KMS-11 (cell line): ENCODE results near the gene BAIAP2L2.

Experiments
- H2AFZ ChIP-seq: fragments of 200-600 bp; sonication (generic); 2 replicates; pipeline ENCODE4 v1.6.1; 2016; ENCODE audit warnings: antibody characterized with exemption, mixed run types, low read depth
- H3K27ac ChIP-seq: fragments of 200-600 bp; sonication (generic); 2 replicates; pipeline ENCODE4 v1.6.1; 2016; ENCODE audit warnings: mild to moderate bottlenecking, mixed run types
- H3K27me3 ChIP-seq: fragments of 200-600 bp; sonication (generic); 2 replicates; pipeline ENCODE4 v1.6.1; 2017; ENCODE audit warnings: mild to moderate bottlenecking, low read depth, mixed run types, moderate library complexity; ENCODE audit not compliant: insufficient read depth
- H3K36me3 ChIP-seq: fragments of 200-600 bp; sonication (generic); 2 replicates; pipeline ENCODE4 v1.6.1; 2017; ENCODE audit warnings: mild to moderate bottlenecking, mixed run types; ENCODE audit not compliant: insufficient read depth
- H3K4me1 ChIP-seq: fragments of 200-600 bp; sonication (generic); 2 replicates; pipeline ENCODE4 v1.6.1; 2016; ENCODE audit warnings: mild to moderate bottlenecking, low read depth, mixed run types; ENCODE audit not compliant: poor library complexity, severe bottlenecking
- H3K4me2 ChIP-seq: fragments of 200-600 bp; sonication (generic); 2 replicates; pipeline ENCODE4 v1.7.0; 2016; ENCODE audit warnings: mild to moderate bottlenecking, mixed run types
- H3K4me3 ChIP-seq: fragments of 200-600 bp; sonication (generic); IDR thresholded peaks from 2 replicates; pipeline ENCODE4 v1.6.1; 2017; ENCODE audit warnings: low read depth, low read length, mixed read lengths; ENCODE audit not compliant: insufficient read depth
- H3K79me2 ChIP-seq: fragments of 200-600 bp; sonication (generic); 2 replicates; pipeline ENCODE4 v1.6.1; 2016; ENCODE audit warnings: low read depth, mixed run types; ENCODE audit not compliant: insufficient read depth
- H3K9ac ChIP-seq: fragments of 200-600 bp; sonication (generic); 2 replicates; pipeline ENCODE4 v1.6.1; 2016; ENCODE audit warnings: mild to moderate bottlenecking, mixed run types
- H4K20me1 ChIP-seq: fragments of 200-600 bp; sonication (generic); 2 replicates; pipeline ENCODE4 v1.6.1; 2016; ENCODE audit warnings: mild to moderate bottlenecking, mixed run types; ENCODE audit not compliant: insufficient read depth
- CTCF ChIP-seq: fragments of 200-600 bp; sonication (generic); conservative IDR thresholded peaks from 2 replicates; pipeline ENCODE4 v1.6.1; 2017; ENCODE audit warnings: low read depth, mild to moderate bottlenecking, antibody characterized with exemption, low read length, moderate library complexity, mixed read lengths

Gene BAIAP2L2

DNA sequence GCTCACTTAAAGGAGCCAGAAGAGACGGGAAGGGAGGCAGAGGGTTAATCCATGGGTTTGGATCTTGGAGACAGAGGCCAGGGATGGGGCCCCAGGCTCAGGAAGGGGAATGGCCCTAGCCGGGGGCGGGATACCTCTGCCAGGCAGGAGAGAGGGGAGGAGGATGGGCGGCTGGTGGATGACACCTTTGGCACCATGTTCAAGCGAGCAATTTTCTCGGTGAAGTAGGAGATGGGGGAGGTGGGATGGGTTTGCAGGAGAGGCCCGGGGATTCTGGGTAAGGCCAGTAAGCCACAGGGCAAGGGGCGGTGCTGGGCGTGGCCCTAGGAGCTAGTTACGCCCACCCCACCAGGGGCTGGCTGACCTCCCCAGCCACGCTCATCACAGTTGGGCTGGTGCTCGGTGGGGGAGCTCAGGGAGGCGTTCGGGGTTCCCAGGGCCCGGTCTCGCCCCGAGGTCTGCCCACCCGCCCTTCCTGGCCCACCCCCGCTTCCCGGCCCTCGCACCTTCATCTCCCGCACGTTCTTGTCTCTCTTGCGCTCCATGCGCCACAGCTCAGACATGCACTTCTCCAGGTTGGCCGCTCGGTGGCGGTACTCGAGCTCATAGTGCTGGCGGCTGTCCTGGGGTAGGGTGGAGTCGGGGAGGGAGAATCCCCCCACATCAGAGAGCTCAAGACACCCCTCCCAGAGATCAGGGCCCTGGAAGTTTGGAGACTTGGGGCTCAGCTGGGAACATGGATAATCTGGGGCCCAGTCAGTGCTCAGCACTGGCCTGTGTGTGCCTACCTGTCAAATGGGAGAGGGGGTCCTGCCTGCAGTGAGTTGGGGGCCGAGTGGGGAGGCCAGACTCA lies 12.7 kb downstream of the BAIAP2L2 start:
- H2AFZ ChIP-seq = no peak overlapping the region
- TF ChIP-seq CTCF = no peak
- no peaks in the 10 kb centered on the region for H3K36me3 ChIP-seq
- H3K4me2 ChIP-seq = no peak overlapping the region
- no peaks in the 10 kb centered on the region for H4K20me1 ChIP-seq
- H3K4me3 ChIP-seq = no peak overlapping the region
- no peak overlapping the region for H3K27ac ChIP-seq
- H3K9ac ChIP-seq = no peak overlapping the region
- H3K27me3 ChIP-seq = no peaks in the 10 kb centered on the region
- H3K79me2 ChIP-seq = no peaks in the 10 kb centered on the region
- H3K4me1 ChIP-seq = peaks cover 7% of the 10 kb centered on the region

DNA sequence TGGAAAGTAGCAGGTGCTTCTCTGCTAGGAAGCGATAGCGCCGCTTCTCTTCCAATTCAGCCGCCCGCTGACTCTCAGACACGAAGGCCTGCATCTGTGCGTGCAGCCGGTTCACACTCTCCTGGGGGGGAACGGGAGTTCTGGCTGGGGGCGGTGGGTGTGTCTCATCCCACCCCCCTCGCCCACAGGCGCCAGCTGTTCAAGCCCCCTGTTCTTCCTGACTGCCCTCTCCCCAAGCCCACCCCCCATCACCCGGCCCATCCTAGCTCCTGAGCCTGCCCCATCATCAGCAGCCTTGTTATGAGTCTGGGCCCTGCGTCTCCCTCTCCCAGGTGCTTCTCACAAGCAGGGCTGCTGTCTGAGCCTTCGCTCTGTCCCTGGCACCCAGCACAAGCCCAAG lies 13.4 kb downstream of the BAIAP2L2 start:
- no peaks in the 10 kb centered on the region for H3K36me3 ChIP-seq
- no peaks in the 10 kb centered on the region for H3K27me3 ChIP-seq
- no peak overlapping the region for H3K4me3 ChIP-seq
- no peak for TF ChIP-seq CTCF
- H4K20me1 ChIP-seq = no peaks in the 10 kb centered on the region
- no peak overlapping the region for H3K9ac ChIP-seq
- H3K4me2 ChIP-seq = no peak overlapping the region
- H3K79me2 ChIP-seq = no peaks in the 10 kb centered on the region
- no peak overlapping the region for H3K27ac ChIP-seq
- H3K4me1 ChIP-seq = peaks cover 7% of the 10 kb centered on the region
- H2AFZ ChIP-seq = no peak overlapping the region

DNA sequence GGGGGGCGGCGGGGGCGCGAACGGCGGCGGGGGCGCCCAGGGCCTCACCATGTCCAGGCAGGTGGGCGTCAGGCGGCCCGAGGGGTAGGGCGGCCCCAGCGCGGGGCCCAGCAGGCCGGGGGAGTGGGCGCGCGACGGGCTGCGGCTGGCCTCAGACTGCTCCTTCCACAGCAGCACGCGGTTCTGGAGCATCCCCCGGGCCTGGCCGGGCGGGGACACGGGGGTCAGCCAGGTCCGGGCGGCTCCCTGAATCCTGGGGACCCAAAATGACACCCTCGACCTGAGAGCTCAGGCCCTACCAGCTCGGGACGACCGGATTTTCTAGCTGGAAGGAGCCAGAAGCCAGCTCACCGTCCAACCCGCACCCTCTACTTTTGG lies 21.0 kb downstream of the BAIAP2L2 start:
- H3K9ac ChIP-seq = no peak overlapping the region
- no peak for TF ChIP-seq CTCF

GRCh38 chr22:38088629-38089473 lies 21.6 kb downstream of the BAIAP2L2 start:
- no peaks in the 10 kb centered on the region for H3K36me3 ChIP-seq
- H3K4me1 ChIP-seq = no peaks in the 10 kb centered on the region
- H3K4me3 ChIP-seq = no peak overlapping the region
- H3K4me2 ChIP-seq = no peak overlapping the region
- no peak for TF ChIP-seq CTCF
- H3K79me2 ChIP-seq = no peaks in the 10 kb centered on the region
- H2AFZ ChIP-seq = no peak overlapping the region
- no peak overlapping the region for H3K9ac ChIP-seq
- no peaks in the 10 kb centered on the region for H3K27me3 ChIP-seq
- no peak overlapping the region for H3K27ac ChIP-seq
- no peaks in the 10 kb centered on the region for H4K20me1 ChIP-seq

More for the DNA sequence above, 21.0 kb downstream of the BAIAP2L2 start:
- Histone ChIP-seq H3K36me3 (no peaks in the 10 kb centered on the region), H3K4me3 (no peak overlapping the region), H2AFZ (no peak overlapping the region), H4K20me1 (no peaks in the 10 kb centered on the region), H3K27ac (no peak overlapping the region), H3K27me3 (no peaks in the 10 kb centered on the region), H3K4me1 (no peaks in the 10 kb centered on the region), H3K4me2 (no peak overlapping the region), H3K79me2 (no peaks in the 10 kb centered on the region)
